ENCODE data around the gene MPDU1. TPM values are rescaled to one million over a fixed set of nuclear protein-coding genes. Genes with fewer than 3 reads are reported as not detected.
A peak's percentile ranks its signal among the peaks of the same experiment; 100 is the strongest.

Gene MPDU1
- total RNA-seq (2014; rRNA removed), result 371 and 379 TPM in 2 replicates
- 124 TPM for polyA plus RNA-seq (2012)

- DNase-seq (ENCODE audit: low read depth), result peak; percentile 98
These were observed at the start of gene MPDU1 for GRCh38 chr17:7583253-7584109. Gene MPDU1, plus strand, starts transcription at chr17:7583852. Its CDS starts 11 bp downstream, at chr17:7583863.

- no peak for DNase-seq (ENCODE audit: low read depth)
These were observed 45.6 kb upstream of the MPDU1 start for GRCh38 chr17:7538050-7538449.

GRCh38 chr17:7538891-7539545 lies 44.6 kb upstream of the MPDU1 start:
- no peak for DNase-seq (ENCODE audit: low read depth)

GRCh38 chr17:7541074-7541621 lies 42.5 kb upstream of the MPDU1 start:
- DNase-seq (ENCODE audit: low read depth), result no peak

GRCh38 chr17:7544911-7545310 lies 38.7 kb upstream of the MPDU1 start:
- no peak for DNase-seq (ENCODE audit: low read depth)

GRCh38 chr17:7548585-7549400 lies 34.9 kb upstream of the MPDU1 start, which contains the start of gene TNFSF12:
Gene TNFSF12, plus strand, starts transcription at chr17:7549058. Its CDS starts 96 bp downstream, at chr17:7549154.
- DNase-seq (ENCODE audit: low read depth), result peak; percentile 15

GRCh38 chr17:7549401-7550055 lies 34.1 kb upstream of the MPDU1 start:
- no peak for DNase-seq (ENCODE audit: low read depth)

- DNase-seq (ENCODE audit: low read depth), result peak; percentile 59
These were observed 33.3 kb upstream of the MPDU1 start for GRCh38 chr17:7550344-7550743.

GRCh38 chr17:7551396-7551795 lies 32.3 kb upstream of the MPDU1 start:
- no peak for DNase-seq (ENCODE audit: low read depth)

- no peak for DNase-seq (ENCODE audit: low read depth)
These were observed 31.0 kb upstream of the MPDU1 start for GRCh38 chr17:7552621-7553051.

- DNase-seq (ENCODE audit: low read depth), result no peak
These were observed 30.3 kb upstream of the MPDU1 start for GRCh38 chr17:7553356-7553755.

GRCh38 chr17:7555320-7555948 lies 28.2 kb upstream of the MPDU1 start:
- DNase-seq (ENCODE audit: low read depth), result no peak

- no peak for DNase-seq (ENCODE audit: low read depth)
These were observed 27.0 kb upstream of the MPDU1 start for GRCh38 chr17:7556627-7557026.

- no peak for DNase-seq (ENCODE audit: low read depth)
These were observed 26.4 kb upstream of the MPDU1 start for GRCh38 chr17:7557147-7557764.

GRCh38 chr17:7557775-7558543 lies 25.7 kb upstream of the MPDU1 start:
- no peak for DNase-seq (ENCODE audit: low read depth)

- DNase-seq (ENCODE audit: low read depth), result no peak
These were observed 24.9 kb upstream of the MPDU1 start, which contains the start of gene TNFSF13 for GRCh38 chr17:7558544-7559319. Gene TNFSF13, plus strand, starts transcription at chr17:7558750. Its CDS starts 290 bp downstream, at chr17:7559040.

- no peak for DNase-seq (ENCODE audit: low read depth)
These were observed 24.1 kb upstream of the MPDU1 start for GRCh38 chr17:7559320-7560171.

Data from LHCN-M2 (cell line).